Liver (tissue), 3 donors: ENCODE data around the gene OLA1.

Source experiments
- MAX ChIP-seq: IDR thresholded peaks from 2 replicates; pipeline ENCODE4 v1.6.1; 2016; ENCODE audit warnings: antibody characterized with exemption
- RAD21 ChIP-seq, 2 donors: IDR thresholded peaks; 2 replicates each; pipeline ENCODE4 v1.6.1; 2016; ENCODE audit warnings: antibody characterized with exemption in 2 of 2, mild to moderate bottlenecking in 2 of 2
- SP1 ChIP-seq: IDR thresholded peaks from 2 replicates; pipeline ENCODE4 v1.6.1; 2018; ENCODE audit warnings: antibody characterized with exemption, mild to moderate bottlenecking
- TF ChIP-seq, protein P1 (sequence below): fragments of 150-350 bp; IDR thresholded peaks from 2 replicates; pipeline ENCODE4 v1.5.1; 2017; ENCODE audit warnings: improper control_type of control experiment, low read depth, low read length; ENCODE audit not compliant: missing input control
- TF ChIP-seq, protein P2 (sequence below): IDR thresholded peaks from 2 replicates; pipeline ENCODE4 v1.6.1; 2016; ENCODE audit warnings: antibody characterized with exemption
- donor health status: healthy.
- donor health status: healthy.

- TF ChIP-seq, protein P1, sequence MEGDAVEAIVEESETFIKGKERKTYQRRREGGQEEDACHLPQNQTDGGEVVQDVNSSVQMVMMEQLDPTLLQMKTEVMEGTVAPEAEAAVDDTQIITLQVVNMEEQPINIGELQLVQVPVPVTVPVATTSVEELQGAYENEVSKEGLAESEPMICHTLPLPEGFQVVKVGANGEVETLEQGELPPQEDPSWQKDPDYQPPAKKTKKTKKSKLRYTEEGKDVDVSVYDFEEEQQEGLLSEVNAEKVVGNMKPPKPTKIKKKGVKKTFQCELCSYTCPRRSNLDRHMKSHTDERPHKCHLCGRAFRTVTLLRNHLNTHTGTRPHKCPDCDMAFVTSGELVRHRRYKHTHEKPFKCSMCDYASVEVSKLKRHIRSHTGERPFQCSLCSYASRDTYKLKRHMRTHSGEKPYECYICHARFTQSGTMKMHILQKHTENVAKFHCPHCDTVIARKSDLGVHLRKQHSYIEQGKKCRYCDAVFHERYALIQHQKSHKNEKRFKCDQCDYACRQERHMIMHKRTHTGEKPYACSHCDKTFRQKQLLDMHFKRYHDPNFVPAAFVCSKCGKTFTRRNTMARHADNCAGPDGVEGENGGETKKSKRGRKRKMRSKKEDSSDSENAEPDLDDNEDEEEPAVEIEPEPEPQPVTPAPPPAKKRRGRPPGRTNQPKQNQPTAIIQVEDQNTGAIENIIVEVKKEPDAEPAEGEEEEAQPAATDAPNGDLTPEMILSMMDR, result no peak
- no peak for TF ChIP-seq MAX
- no peak for TF ChIP-seq RAD21 (IDR thresholded peaks at IDR 0.05)
- TF ChIP-seq, protein P2, sequence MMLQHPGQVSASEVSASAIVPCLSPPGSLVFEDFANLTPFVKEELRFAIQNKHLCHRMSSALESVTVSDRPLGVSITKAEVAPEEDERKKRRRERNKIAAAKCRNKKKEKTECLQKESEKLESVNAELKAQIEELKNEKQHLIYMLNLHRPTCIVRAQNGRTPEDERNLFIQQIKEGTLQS, result no peak
- TF ChIP-seq SP1, result no peak
Measured at GRCh38 chr2:174090476-174090875, 157.9 kb downstream of the OLA1 start.
